ENCODE measurements around the gene B3GAT2. TPM values are rescaled to one million over a fixed set of nuclear protein-coding genes. Genes with fewer than 3 reads are reported as not detected.

B3GAT2 gene, protein sequence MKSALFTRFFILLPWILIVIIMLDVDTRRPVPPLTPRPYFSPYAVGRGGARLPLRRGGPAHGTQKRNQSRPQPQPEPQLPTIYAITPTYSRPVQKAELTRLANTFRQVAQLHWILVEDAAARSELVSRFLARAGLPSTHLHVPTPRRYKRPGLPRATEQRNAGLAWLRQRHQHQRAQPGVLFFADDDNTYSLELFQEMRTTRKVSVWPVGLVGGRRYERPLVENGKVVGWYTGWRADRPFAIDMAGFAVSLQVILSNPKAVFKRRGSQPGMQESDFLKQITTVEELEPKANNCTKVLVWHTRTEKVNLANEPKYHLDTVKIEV
- total RNA-seq (2014; rRNA removed; shearing (Covaris generic)) = not detected in 2 replicates
- polyA plus RNA-seq (2016; fragmentation: Nextera tagmentation; extraction: Ambion mirVana) = 0.22 and 0.34 TPM in 2 replicates

DNA sequence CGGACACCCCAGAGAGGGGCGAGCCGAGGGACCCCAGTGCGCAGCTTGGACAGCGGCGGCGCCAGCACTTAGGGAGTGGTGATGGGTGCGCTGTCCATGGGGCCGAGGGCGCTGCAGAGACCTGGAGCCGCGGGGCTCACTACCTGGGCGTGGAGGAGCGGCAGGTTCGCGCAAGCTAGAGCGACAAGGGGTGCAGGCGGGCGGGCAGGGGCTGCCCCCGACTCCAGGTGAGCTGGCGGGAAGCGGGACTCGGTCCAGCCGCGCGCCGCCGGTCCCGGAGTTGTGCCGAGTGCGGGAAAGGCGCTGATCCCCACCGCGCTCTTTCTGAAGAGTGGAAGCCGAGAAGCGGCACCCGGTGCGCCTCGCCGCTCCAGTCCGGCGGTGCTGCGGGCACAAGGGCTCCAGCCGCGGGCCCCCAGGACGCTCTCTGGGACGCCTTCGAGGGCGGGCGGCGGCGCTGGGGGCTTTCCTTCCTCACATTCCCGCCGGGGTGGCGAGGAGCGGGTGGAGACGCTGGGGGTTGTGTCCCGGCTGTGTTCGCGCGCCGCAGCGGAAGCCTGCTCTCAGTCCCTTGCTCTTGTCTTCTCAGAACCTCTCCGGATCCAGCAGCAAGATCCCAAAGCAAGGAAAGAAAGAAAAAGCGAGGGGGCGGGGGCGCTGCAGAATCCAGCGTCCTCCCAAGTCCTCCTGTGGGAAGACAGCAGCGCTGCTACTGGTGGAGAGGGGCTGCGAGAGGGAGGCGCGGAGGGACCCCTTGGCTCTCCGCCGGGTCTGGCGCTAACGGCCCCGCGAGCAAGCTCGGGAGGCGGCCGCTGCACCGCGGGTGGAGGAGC is at the start of gene B3GAT2:
TSS of gene B3GAT2 (minus strand) at position 610 of the 833 bp plus-strand sequence. CDS start 631 bp downstream, outside the sequence.
- Histone ChIP-seq H3K4me2 (ENCODE audit: unreplicated experiment) (peak within 1 kb of the TSS; percentile 81), H3K9me2 (ENCODE audit: insufficient read depth) (no peaks in the 10 kb centered on the region), H3K4me3 (peak within 1 kb of the TSS; percentile 65), H3K9me3 (ENCODE audit: low read depth) (no peaks in the 10 kb centered on the region), H3F3A (ENCODE audit: insufficient read depth) (no peaks in the 10 kb centered on the region), H3K9ac (no peak within 1 kb of the TSS), H4K20me1 (ENCODE audit: insufficient read depth) (no peaks in the 10 kb centered on the region), H3K4me1 (ENCODE audit: insufficient read depth) (no peaks in the 10 kb centered on the region), H3K27me3 (replicated peaks; ENCODE audit: insufficient read depth) (peaks cover 60% of the 10 kb centered on the region), H2AFZ (peak within 1 kb of the TSS; percentile 78), H3K79me2 (ENCODE audit: insufficient read depth) (no peaks in the 10 kb centered on the region), H3K36me3 (ENCODE audit: low read depth) (no peaks in the 10 kb centered on the region), H3K27ac (no peak within 1 kb of the TSS)
- no peak for TF ChIP-seq EZH2 (IDR thresholded peaks at IDR 0.05; ENCODE audit: insufficient read depth, poor library complexity, severe bottlenecking)
- 0 out of 2 replicates have a peak, but pooled peaks have one; percentile 41 for TF ChIP-seq EZH2phosphoT487 (IDR thresholded peaks at IDR 0.05; ENCODE audit: insufficient read depth, low read depth)
- in situ Hi-C loops (cut with MboI) = no loop called here
- DNase-seq = peak; percentile 52
- 2% methylated on average over 68 to 71 of the region's 83 CpGs for WGBS, 2 experiments (ENCODE audit: low coverage in 1 of 2, low lambda C conversion rate in 2 of 2, missing lambda C conversion rate in 2 of 2)

DNA sequence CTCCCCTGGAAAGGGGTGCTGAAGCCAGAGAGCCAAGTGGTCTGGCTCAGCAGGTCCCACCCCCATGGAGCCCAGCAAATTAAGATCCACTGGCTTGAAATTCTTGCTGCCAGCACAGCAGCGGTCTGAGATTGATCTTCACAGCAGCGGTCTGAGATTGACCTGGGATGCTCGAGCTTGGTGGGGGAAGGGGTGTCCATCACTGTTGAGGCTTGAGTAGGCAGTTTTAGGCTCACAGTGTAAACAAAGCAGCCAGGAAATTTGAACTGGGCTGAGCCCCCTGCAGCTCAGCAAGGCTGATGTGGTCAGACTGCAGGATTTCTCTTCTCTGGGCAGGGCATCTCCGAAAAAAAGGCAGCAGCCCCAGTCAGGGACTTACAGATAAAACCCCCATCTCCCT is 41.3 kb upstream of the B3GAT2 start:
- Histone ChIP-seq H3K4me2 (ENCODE audit: unreplicated experiment) (no peak overlapping the region), H3K79me2 (ENCODE audit: insufficient read depth) (no peaks in the 10 kb centered on the region), H3K4me1 (ENCODE audit: insufficient read depth) (no peaks in the 10 kb centered on the region), H3K27ac (no peak overlapping the region), H3K27me3 (replicated peaks; ENCODE audit: insufficient read depth) (no peaks in the 10 kb centered on the region), H3K9ac (no peak overlapping the region), H3K36me3 (ENCODE audit: low read depth) (no peaks in the 10 kb centered on the region), H2AFZ (no peak overlapping the region), H3F3A (ENCODE audit: insufficient read depth) (no peaks in the 10 kb centered on the region), H4K20me1 (ENCODE audit: insufficient read depth) (no peaks in the 10 kb centered on the region), H3K4me3 (no peak overlapping the region), H3K9me3 (ENCODE audit: low read depth) (no peaks in the 10 kb centered on the region), H3K9me2 (ENCODE audit: insufficient read depth) (no peaks in the 10 kb centered on the region)
- WGBS, 2 experiments (ENCODE audit: low coverage in 1 of 2, low lambda C conversion rate in 2 of 2, missing lambda C conversion rate in 2 of 2) = 18 to 28% methylated on average over 4 of the region's 4 CpGs
- in situ Hi-C loops (cut with MboI) = no loop called here
- no peak for DNase-seq
- no peak for TF ChIP-seq EZH2 (IDR thresholded peaks at IDR 0.05; ENCODE audit: insufficient read depth, poor library complexity, severe bottlenecking)
- no peak for TF ChIP-seq EZH2phosphoT487 (IDR thresholded peaks at IDR 0.05; ENCODE audit: insufficient read depth, low read depth)

DNA sequence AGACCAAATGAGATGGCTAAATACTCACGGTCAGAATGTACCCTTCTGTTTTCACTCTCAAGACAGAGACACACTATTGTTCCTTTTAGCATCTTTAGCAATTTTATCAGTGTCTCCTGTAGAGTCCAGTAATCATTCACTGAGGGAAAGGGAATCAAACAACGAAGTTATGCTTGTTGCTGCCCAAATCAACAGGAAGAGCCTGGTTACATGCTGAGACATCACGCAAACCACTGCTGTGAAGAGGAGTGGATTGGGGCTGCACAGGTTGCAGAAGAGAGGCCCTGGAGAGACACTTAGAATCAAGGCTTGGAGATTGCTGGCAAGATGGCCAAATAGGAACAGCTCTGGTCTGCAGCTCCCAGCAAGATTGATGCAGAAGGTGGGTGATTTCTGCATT is 40.5 kb upstream of the B3GAT2 start:
- Histone ChIP-seq H3K9me3 (ENCODE audit: low read depth) (no peaks in the 10 kb centered on the region), H3K9me2 (ENCODE audit: insufficient read depth) (no peaks in the 10 kb centered on the region), H3K36me3 (ENCODE audit: low read depth) (no peaks in the 10 kb centered on the region), H3K79me2 (ENCODE audit: insufficient read depth) (no peaks in the 10 kb centered on the region), H3K27me3 (replicated peaks; ENCODE audit: insufficient read depth) (no peaks in the 10 kb centered on the region), H3K27ac (no peak overlapping the region), H3F3A (ENCODE audit: insufficient read depth) (no peaks in the 10 kb centered on the region), H3K4me1 (ENCODE audit: insufficient read depth) (no peaks in the 10 kb centered on the region), H3K4me2 (ENCODE audit: unreplicated experiment) (no peak overlapping the region), H3K9ac (no peak overlapping the region), H3K4me3 (no peak overlapping the region), H2AFZ (no peak overlapping the region), H4K20me1 (ENCODE audit: insufficient read depth) (no peaks in the 10 kb centered on the region)
- in situ Hi-C loops (cut with MboI) = no loop called here
- DNase-seq = no peak
- TF ChIP-seq EZH2 (IDR thresholded peaks at IDR 0.05; ENCODE audit: insufficient read depth, poor library complexity, severe bottlenecking) (no peak), EZH2phosphoT487 (IDR thresholded peaks at IDR 0.05; ENCODE audit: insufficient read depth, low read depth) (no peak)
- 41 to 52% methylated on average over 3 of the region's 3 CpGs for WGBS, 2 experiments (ENCODE audit: low coverage in 1 of 2, low lambda C conversion rate in 2 of 2, missing lambda C conversion rate in 2 of 2)

DNA sequence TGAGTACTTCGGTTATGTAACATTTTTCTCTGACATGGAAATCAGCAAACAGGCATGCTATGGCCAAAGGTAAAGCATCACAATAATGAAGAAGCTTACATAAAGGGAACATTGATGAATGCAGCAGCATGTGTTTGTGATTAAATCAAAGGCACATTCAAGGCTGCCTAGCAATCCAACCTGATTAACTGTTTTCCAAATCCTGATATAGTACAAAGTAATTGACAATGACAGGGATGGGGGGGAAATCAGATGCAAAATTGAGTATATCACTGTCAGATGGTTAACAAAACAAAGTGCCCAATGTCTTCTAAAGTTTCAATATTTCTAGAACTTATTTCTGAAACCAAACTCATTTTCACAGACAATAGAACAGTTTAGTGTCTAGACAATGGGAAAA is 39.2 kb upstream of the B3GAT2 start:
- WGBS, 2 experiments (ENCODE audit: low coverage in 1 of 2, low lambda C conversion rate in 2 of 2, missing lambda C conversion rate in 2 of 2) = 0 to 5% methylated on average over 1 of the region's 1 CpG
- Histone ChIP-seq H3K9me3 (ENCODE audit: low read depth) (no peaks in the 10 kb centered on the region), H2AFZ (no peak overlapping the region), H3K79me2 (ENCODE audit: insufficient read depth) (no peaks in the 10 kb centered on the region), H3K4me3 (no peak overlapping the region), H3K4me2 (ENCODE audit: unreplicated experiment) (no peak overlapping the region), H4K20me1 (ENCODE audit: insufficient read depth) (no peaks in the 10 kb centered on the region), H3K36me3 (ENCODE audit: low read depth) (no peaks in the 10 kb centered on the region), H3K9ac (no peak overlapping the region), H3K27me3 (replicated peaks; ENCODE audit: insufficient read depth) (no peaks in the 10 kb centered on the region), H3K4me1 (ENCODE audit: insufficient read depth) (no peaks in the 10 kb centered on the region), H3F3A (ENCODE audit: insufficient read depth) (no peaks in the 10 kb centered on the region), H3K9me2 (ENCODE audit: insufficient read depth) (no peaks in the 10 kb centered on the region), H3K27ac (no peak overlapping the region)
- no peak for DNase-seq
- in situ Hi-C loops (cut with MboI) = no loop called here
- TF ChIP-seq EZH2 (IDR thresholded peaks at IDR 0.05; ENCODE audit: insufficient read depth, poor library complexity, severe bottlenecking) (no peak), EZH2phosphoT487 (IDR thresholded peaks at IDR 0.05; ENCODE audit: insufficient read depth, low read depth) (no peak)

Data from GM23248 (cell line).